Keratinocyte (primary cell): Measurements from ENCODE around the gene EVI5L. TPM values are rescaled to one million over a fixed set of nuclear protein-coding genes. Genes with fewer than 3 reads are reported as not detected.
A peak's percentile ranks its signal among the peaks of the same experiment; 100 is the strongest.

Source experiments
- DNase-seq: peaks from one replicate; pipeline ENCODE4 v3.0.0-alpha.2; 2011; ENCODE audit warnings: low read depth, missing footprints, low spot score
- FAIRE-seq: peaks from 2 replicates; lab custom pipeline; 2011; peaks lifted over from hg19 to GRCh38; lab: Jason Lieb, UNC
- H2AFZ ChIP-seq: 2 replicates; pipeline ENCODE4 v1.6.0; 2012; ENCODE audit warnings: low read length, control low read depth, inconsistent platforms; ENCODE audit not compliant: control insufficient read depth
- H3K27ac ChIP-seq: 2 replicates; pipeline ENCODE4 v1.5.1; 2011; ENCODE audit warnings: low read length; ENCODE audit not compliant: control insufficient read depth, insufficient read depth
- H3K27me3 ChIP-seq: 3 replicates; pipeline ENCODE4 v1.6.0; 2011; ENCODE audit warnings: low read length; ENCODE audit not compliant: control insufficient read depth, insufficient read depth; ENCODE audit errors: extremely low read depth
- H3K36me3 ChIP-seq, 2 experiments: 2 replicates in 1 of 2; 3 replicates in 1 of 2; pipeline ENCODE4 v1.5.1; 2011; ENCODE audit warnings: low read length in 2 of 2, mild to moderate bottlenecking in 1 of 2; ENCODE audit not compliant: control insufficient read depth in 2 of 2, insufficient read depth in 2 of 2; ENCODE audit errors: extremely low read depth in 1 of 2
- H3K4me1 ChIP-seq: 3 replicates; pipeline ENCODE4 v1.5.1; 2011; ENCODE audit warnings: low read length; ENCODE audit not compliant: control insufficient read depth, insufficient read depth; ENCODE audit errors: extremely low read depth
- H3K4me2 ChIP-seq: 3 replicates; pipeline ENCODE4 v1.6.0; 2011; ENCODE audit warnings: low read depth, low read length; ENCODE audit not compliant: control insufficient read depth, insufficient read depth; ENCODE audit errors: extremely low read depth
- H3K4me3 ChIP-seq, 3 experiments: fragments of 200-600 bp in 1 of 3; sonication (generic) in 1 of 3; 2 replicates in 2 of 3; 3 replicates in 1 of 3; pipeline ENCODE4 v1.5.1; 2011 to 2016; ENCODE audit warnings: low read length in 3 of 3, mild to moderate bottlenecking in 3 of 3, control low read depth in 2 of 3, inconsistent platforms in 1 of 3, low read depth in 1 of 3, mixed read lengths in 1 of 3, mixed run types in 1 of 3, moderate library complexity in 1 of 3; ENCODE audit not compliant: control insufficient read depth in 2 of 3, insufficient read depth in 2 of 3; ENCODE audit errors: extremely low read depth in 1 of 3
- H3K79me2 ChIP-seq: 2 replicates; pipeline ENCODE4 v1.6.0; 2012; ENCODE audit warnings: low read length; ENCODE audit not compliant: control insufficient read depth, insufficient read depth
- H3K9ac ChIP-seq: 3 replicates; pipeline ENCODE4 v1.6.0; 2011; ENCODE audit warnings: low read length; ENCODE audit not compliant: control insufficient read depth, insufficient read depth; ENCODE audit errors: extremely low read depth
- H3K9me1 ChIP-seq: 3 replicates; pipeline ENCODE4 v1.6.0; 2011; ENCODE audit warnings: low read length; ENCODE audit not compliant: control insufficient read depth, insufficient read depth; ENCODE audit errors: extremely low read depth
- H3K9me3 ChIP-seq: 2 replicates; pipeline ENCODE4 v1.5.1; 2012; ENCODE audit warnings: low read depth, low read length; ENCODE audit not compliant: control insufficient read depth
- H4K20me1 ChIP-seq: 3 replicates; pipeline ENCODE4 v1.6.0; 2011; ENCODE audit warnings: low read length; ENCODE audit not compliant: control insufficient read depth, insufficient read depth; ENCODE audit errors: extremely low read depth
- EZH2 ChIP-seq: IDR thresholded peaks from one replicate; pipeline ENCODE4 v1.6.1; 2012; ENCODE audit warnings: inconsistent platforms, mild to moderate bottlenecking, low read length, moderate library complexity
- dilution Hi-C: fragments of 300-500 bp; cut with MboI; formaldehyde crosslinking; loops from one replicate; pipeline ENCODE4 v1.7.0; 2020; ENCODE audit warnings: low sequenced_read_pairs; ENCODE audit not compliant: extremely low pct_ligation_motif_present
- polyA plus RNA-seq, 5 experiments: library from polyadenylated mRNA; depleted of rRNA in 3 of 5; stranded (reverse) in 3 of 5; stranded (forward) in 1 of 5; unstranded in 1 of 5; fragments of >200 nt; gene quantifications; 1 replicate in 1 of 5; 2 replicates in 3 of 5; 3 replicates in 1 of 5; pipeline versions ENCODE4 v1.2.1 to v1.2.3, GENCODE V29; 2011 to 2012; ENCODE audit warnings: missing spikeins in 2 of 5, low read depth in 1 of 5, low replicate concordance in 1 of 5
- TF ChIP-seq, protein P1 (sequence below), 3 experiments: IDR thresholded peaks in 1 of 3; conservative IDR thresholded peaks in 1 of 3; optimal IDR thresholded peaks in 1 of 3; 2 replicates in 2 of 3; 3 replicates in 1 of 3; pipeline versions ENCODE3 to v1.5.1; 2011; ENCODE audit warnings: low read length in 3 of 3, mild to moderate bottlenecking in 3 of 3, moderate library complexity in 2 of 3, control low read depth in 1 of 3, inconsistent platforms in 1 of 3; ENCODE audit not compliant: insufficient read depth in 2 of 3; ENCODE audit errors: extremely low read depth in 1 of 3

EVI5L gene
- polyA plus RNA-seq, 1 donor (not counting 4 experiments of a cell fraction or from before 2014, with no cell fraction given): 7.5 TPM

DNA sequence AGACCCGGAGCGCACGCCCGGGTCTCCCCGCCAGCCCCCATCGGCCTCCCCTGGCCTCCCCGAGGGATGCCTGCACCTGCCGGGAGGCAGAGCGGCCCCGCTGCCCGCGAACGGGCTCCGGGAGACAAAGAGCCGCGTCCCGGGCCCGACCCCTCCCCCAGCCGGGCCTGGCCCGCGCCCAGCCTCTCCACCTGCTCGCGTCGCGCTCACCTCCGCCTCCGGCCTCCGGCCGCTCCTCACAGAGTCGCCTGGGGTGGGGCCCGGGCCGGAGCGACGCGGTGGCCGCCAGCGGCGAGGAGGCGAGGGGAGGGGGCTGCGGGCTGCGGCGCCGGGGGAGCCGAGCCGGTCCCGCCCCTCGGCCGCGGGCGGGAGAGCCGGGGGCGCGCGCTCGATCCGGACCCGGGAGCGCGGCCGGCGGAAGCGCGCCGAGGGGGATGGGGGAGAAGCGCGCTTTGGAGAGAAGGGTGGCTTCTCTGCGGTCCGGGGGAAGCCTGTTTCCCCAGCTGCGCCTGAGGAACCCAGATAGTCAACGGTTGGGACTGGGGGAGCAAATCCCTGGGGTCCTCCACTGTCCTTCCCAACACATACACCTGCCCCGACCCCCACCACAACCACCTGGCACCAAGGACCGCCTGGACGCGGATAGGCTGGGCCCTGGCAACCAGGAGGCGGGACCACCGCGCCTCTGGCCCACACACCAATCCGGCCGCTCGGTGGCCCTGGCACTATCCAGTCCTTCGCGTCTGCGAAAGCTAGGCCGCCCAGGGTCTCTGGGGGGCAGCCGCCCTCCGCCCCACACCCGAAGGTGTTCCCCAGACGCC, 44.3 kb downstream of the EVI5L start, which contains the start of gene PRR36:
Gene PRR36, minus strand, starts transcription at position 315 of the 821 bp plus-strand sequence. CDS start 701 bp downstream, outside the sequence.
- dilution Hi-C loops: no loop called here
- Histone ChIP-seq H3K9me3 (no peaks in the 10 kb centered on the region), H3K4me3 (no peak within 1 kb of the TSS), H3K4me1 (peaks cover 13% of the 10 kb centered on the region), H3K4me2 (peak within 1 kb of the TSS; percentile 22), H3K9me1 (no peaks in the 10 kb centered on the region), H2AFZ (no peak within 1 kb of the TSS), H3K36me3 (no peaks in the 10 kb centered on the region), H3K27ac (no peak within 1 kb of the TSS), H4K20me1 (peaks cover 2% of the 10 kb centered on the region), H3K9ac (no peak within 1 kb of the TSS), H3K79me2 (no peaks in the 10 kb centered on the region), H3K27me3 (peaks cover 38% of the 10 kb centered on the region)
- no peak for FAIRE-seq
- TF ChIP-seq, protein P1, sequence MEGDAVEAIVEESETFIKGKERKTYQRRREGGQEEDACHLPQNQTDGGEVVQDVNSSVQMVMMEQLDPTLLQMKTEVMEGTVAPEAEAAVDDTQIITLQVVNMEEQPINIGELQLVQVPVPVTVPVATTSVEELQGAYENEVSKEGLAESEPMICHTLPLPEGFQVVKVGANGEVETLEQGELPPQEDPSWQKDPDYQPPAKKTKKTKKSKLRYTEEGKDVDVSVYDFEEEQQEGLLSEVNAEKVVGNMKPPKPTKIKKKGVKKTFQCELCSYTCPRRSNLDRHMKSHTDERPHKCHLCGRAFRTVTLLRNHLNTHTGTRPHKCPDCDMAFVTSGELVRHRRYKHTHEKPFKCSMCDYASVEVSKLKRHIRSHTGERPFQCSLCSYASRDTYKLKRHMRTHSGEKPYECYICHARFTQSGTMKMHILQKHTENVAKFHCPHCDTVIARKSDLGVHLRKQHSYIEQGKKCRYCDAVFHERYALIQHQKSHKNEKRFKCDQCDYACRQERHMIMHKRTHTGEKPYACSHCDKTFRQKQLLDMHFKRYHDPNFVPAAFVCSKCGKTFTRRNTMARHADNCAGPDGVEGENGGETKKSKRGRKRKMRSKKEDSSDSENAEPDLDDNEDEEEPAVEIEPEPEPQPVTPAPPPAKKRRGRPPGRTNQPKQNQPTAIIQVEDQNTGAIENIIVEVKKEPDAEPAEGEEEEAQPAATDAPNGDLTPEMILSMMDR (optimal IDR thresholded peaks at IDR 0.05 in 1 of 3, IDR thresholded peaks at IDR 0.05 in 1 of 3, conservative IDR thresholded peaks at IDR 0.05 in 1 of 3; ENCODE audit: extremely low read depth in 1 of 3, insufficient read depth in 2 of 3, low read length in 3 of 3): no peak
- peak; percentile 61 for TF ChIP-seq EZH2
- no peak for DNase-seq

DNA sequence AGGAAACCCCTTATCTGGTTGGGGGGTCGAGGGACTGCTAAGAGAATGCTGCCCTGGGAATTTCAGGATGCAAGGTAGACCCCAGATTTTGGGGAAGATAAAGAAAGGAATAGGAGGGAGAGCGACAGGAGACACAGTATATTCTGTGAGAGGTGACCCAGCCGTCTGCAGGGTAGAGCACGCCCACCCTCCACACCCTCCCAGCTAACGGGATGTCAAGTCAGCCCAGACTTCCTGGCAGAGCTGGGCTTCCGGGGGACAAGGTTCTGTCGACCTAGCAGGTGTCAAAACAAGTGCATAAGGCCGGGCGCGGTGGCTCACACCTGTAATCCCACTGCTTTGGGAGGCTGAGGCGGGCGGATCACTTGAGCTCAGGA, 44.9 kb downstream of the EVI5L start:
- Histone ChIP-seq H3K9ac (no peak overlapping the region), H3K27ac (no peak overlapping the region), H3K9me1 (no peaks in the 10 kb centered on the region), H3K4me1 (peaks cover 13% of the 10 kb centered on the region), H4K20me1 (peaks cover 2% of the 10 kb centered on the region), H3K9me3 (no peaks in the 10 kb centered on the region), H3K4me2 (no peak overlapping the region), H3K79me2 (no peaks in the 10 kb centered on the region), H3K36me3 (no peaks in the 10 kb centered on the region), H2AFZ (no peak overlapping the region), H3K27me3 (peaks cover 38% of the 10 kb centered on the region), H3K4me3 (no peak overlapping the region)
- no peak for TF ChIP-seq EZH2
- TF ChIP-seq, protein P1 (optimal IDR thresholded peaks at IDR 0.05 in 1 of 3, IDR thresholded peaks at IDR 0.05 in 1 of 3, conservative IDR thresholded peaks at IDR 0.05 in 1 of 3; ENCODE audit: extremely low read depth in 1 of 3, insufficient read depth in 2 of 3, low read length in 3 of 3): no peak
- FAIRE-seq: no peak
- DNase-seq: no peak
- dilution Hi-C loops: no loop called here
